H1 (cell line): ENCODE data around the gene SGMS1. TPM values are rescaled to one million over a fixed set of nuclear protein-coding genes. Genes with fewer than 3 reads are reported as not detected.

Source experiments
- CTCF ChIA-PET: fragments of 300-600 bp; sonication (Branson Sonifier 250); formaldehyde crosslinking; loops from one replicate; lab custom pipeline; 2021; ENCODE audit not compliant: partially characterized antibody; lab: Charles Lee
- POLR2A ChIA-PET: fragments of 300-600 bp; sonication (Branson Sonifier 250); formaldehyde crosslinking; loops from one replicate; lab custom pipeline; 2021; ENCODE audit warnings: inconsistent platforms; ENCODE audit not compliant: partially characterized antibody; lab: Charles Lee
- DNase-seq, 2 experiments: peaks; one replicate each; pipeline versions ENCODE4 v3.0.0 to v3.0.0-alpha.2; 2010 to 2022; ENCODE audit warnings: low spot score in 2 of 2, low read depth in 1 of 2, mixed read lengths in 1 of 2
- FAIRE-seq: peaks from 2 replicates; lab custom pipeline; 2011; peaks lifted over from hg19 to GRCh38; lab: Jason Lieb, UNC
- H2AFZ ChIP-seq: 2 replicates; pipeline ENCODE4 v1.8.1; 2012; ENCODE audit warnings: low read length, inconsistent platforms
- H2AK5ac ChIP-seq: 2 replicates; pipeline ENCODE4 v1.6.1; 2013; ENCODE audit warnings: low read depth, low read length
- H2BK120ac ChIP-seq: replicated peaks from 2 replicates; pipeline ENCODE3; 2013; ENCODE audit warnings: low read depth, low read length, inconsistent platforms
- H2BK12ac ChIP-seq: 2 replicates; pipeline ENCODE4 v1.6.1; 2013; ENCODE audit warnings: low read depth, low read length
- H2BK15ac ChIP-seq: 2 replicates; pipeline ENCODE4 v1.6.1; 2013; ENCODE audit warnings: low read length
- H2BK20ac ChIP-seq: 2 replicates; pipeline ENCODE4 v1.6.1; 2013; ENCODE audit warnings: low read length
- H2BK5ac ChIP-seq: 2 replicates; pipeline ENCODE4 v1.6.1; 2013; ENCODE audit warnings: low read depth, low read length
- H3K14ac ChIP-seq: 2 replicates; pipeline ENCODE4 v1.6.1; 2013; ENCODE audit warnings: inconsistent platforms; ENCODE audit not compliant: insufficient read length
- H3K18ac ChIP-seq: 2 replicates; pipeline ENCODE4 v1.6.1; 2013; ENCODE audit warnings: low read length; ENCODE audit errors: extremely low read depth
- H3K23ac ChIP-seq: 2 replicates; pipeline ENCODE4 v1.6.1; 2013; ENCODE audit warnings: inconsistent platforms; ENCODE audit not compliant: insufficient read length
- H3K23me2 ChIP-seq: 2 replicates; pipeline ENCODE4 v1.6.1; 2013; ENCODE audit warnings: low read depth, low read length
- H3K27ac ChIP-seq: 2 replicates; pipeline ENCODE4 v1.6.1; 2011; ENCODE audit warnings: low read depth, low read length, inconsistent platforms
- H3K27me3 ChIP-seq, 4 experiments: replicated peaks in 1 of 4; 1 replicate in 1 of 4; 2 replicates in 3 of 4; pipeline versions ENCODE4 v1.6.1 to v1.8.1; 2011 to 2013; ENCODE audit warnings: low read length in 3 of 4, mild to moderate bottlenecking in 3 of 4, inconsistent platforms in 2 of 4, mixed read lengths in 2 of 4, moderate library complexity in 1 of 4; ENCODE audit not compliant: control insufficient read depth in 3 of 4, insufficient read depth in 3 of 4; ENCODE audit errors: extremely low read depth in 1 of 4
- H3K36me3 ChIP-seq, 4 experiments: 2 replicates each; pipeline versions ENCODE4 v1.6.1 to v1.8.1; 2011 to 2013; ENCODE audit warnings: mild to moderate bottlenecking in 4 of 4, low read length in 3 of 4, moderate library complexity in 2 of 4, control low read depth in 1 of 4, inconsistent platforms in 1 of 4; ENCODE audit not compliant: insufficient read depth in 4 of 4, control insufficient read depth in 2 of 4
- H3K4ac ChIP-seq: replicated peaks from 2 replicates; pipeline ENCODE3; 2013; ENCODE audit warnings: low read length, low read depth, mixed read lengths, inconsistent platforms; ENCODE audit not compliant: insufficient read length
- H3K4me1 ChIP-seq, 4 experiments: replicated peaks in 1 of 4; 1 replicate in 1 of 4; 2 replicates in 3 of 4; pipeline versions ENCODE4 v1.6.1 to v1.8.1; 2011 to 2013; ENCODE audit warnings: low read length in 3 of 4, inconsistent platforms in 2 of 4, mixed read lengths in 1 of 4; ENCODE audit not compliant: insufficient read depth in 4 of 4, control insufficient read depth in 3 of 4
- H3K4me2 ChIP-seq, 2 experiments: 2 replicates each; pipeline versions ENCODE4 v1.6.1 to v1.8.1; 2011 to 2013; ENCODE audit warnings: low read depth in 2 of 2, low read length in 2 of 2, control low read depth in 1 of 2, inconsistent platforms in 1 of 2, mild to moderate bottlenecking in 1 of 2; ENCODE audit not compliant: insufficient read depth in 1 of 2
- H3K4me3 ChIP-seq, 4 experiments: fragments of 200-600, 300-600 bp in 1 of 4; sonication (generic), shearing (Covaris generic), sonication (Bioruptor Twin) in 1 of 4; 2 replicates each; pipeline versions ENCODE4 v1.5.1 to v1.8.1; 2011 to 2016; ENCODE audit warnings: low read length in 4 of 4, low read depth in 3 of 4, control low read depth in 2 of 4, inconsistent platforms in 2 of 4, mild to moderate bottlenecking in 2 of 4, mixed read lengths in 1 of 4, moderate library complexity in 1 of 4; ENCODE audit not compliant: insufficient read depth in 2 of 4; ENCODE audit errors: extremely low read depth in 1 of 4
- H3K56ac ChIP-seq: replicated peaks from 2 replicates; pipeline ENCODE3; 2013; ENCODE audit warnings: low read depth, mild to moderate bottlenecking, mixed read lengths, low read length, inconsistent platforms; ENCODE audit not compliant: insufficient read length
- H3K79me1 ChIP-seq: 2 replicates; pipeline ENCODE4 v1.6.1; 2013; ENCODE audit warnings: low read depth, low read length, control low read depth
- H3K79me2 ChIP-seq, 2 experiments: 2 replicates each; pipeline versions ENCODE4 v1.6.1 to v1.8.1; 2012 to 2013; ENCODE audit warnings: low read length in 2 of 2, mild to moderate bottlenecking in 2 of 2, inconsistent platforms in 1 of 2; ENCODE audit not compliant: insufficient read depth in 2 of 2, control insufficient read depth in 1 of 2
- H3K9ac ChIP-seq, 4 experiments: replicated peaks in 1 of 4; 1 replicate in 1 of 4; 2 replicates in 3 of 4; pipeline versions ENCODE4 v1.6.1 to v1.8.1; 2011 to 2013; ENCODE audit warnings: low read depth in 3 of 4, low read length in 3 of 4, control low read depth in 2 of 4, mild to moderate bottlenecking in 2 of 4, moderate library complexity in 2 of 4, inconsistent platforms in 1 of 4; ENCODE audit errors: extremely low read depth in 1 of 4
- H3K9me3 ChIP-seq, 2 experiments: 2 replicates each; pipeline versions ENCODE4 v1.6.1 to v1.8.1; 2012 to 2013; ENCODE audit warnings: mild to moderate bottlenecking in 2 of 2, moderate library complexity in 2 of 2, control low read depth in 1 of 2, inconsistent platforms in 1 of 2, low read depth in 1 of 2, low read length in 1 of 2, mixed read lengths in 1 of 2; ENCODE audit not compliant: insufficient read depth in 2 of 2
- H4K20me1 ChIP-seq, 2 experiments: replicated peaks in 1 of 2; 2 replicates each; pipeline versions ENCODE3 to v1.8.1; 2011 to 2013; ENCODE audit warnings: inconsistent platforms in 2 of 2, low read length in 2 of 2, mild to moderate bottlenecking in 1 of 2; ENCODE audit not compliant: insufficient read depth in 2 of 2, control insufficient read depth in 1 of 2
- H4K5ac ChIP-seq: 2 replicates; pipeline ENCODE4 v1.6.1; 2013; ENCODE audit warnings: low read length, low read depth, mixed read lengths, inconsistent platforms; ENCODE audit not compliant: insufficient read length
- H4K8ac ChIP-seq: 2 replicates; pipeline ENCODE4 v1.8.0; 2013; ENCODE audit warnings: mild to moderate bottlenecking, moderate library complexity, low read length, inconsistent platforms; ENCODE audit not compliant: insufficient read depth; ENCODE audit errors: extremely low read depth
- H4K91ac ChIP-seq: replicated peaks from 2 replicates; pipeline ENCODE3; 2013; ENCODE audit warnings: low read length, mixed read lengths, inconsistent platforms; ENCODE audit not compliant: insufficient read length
- BRCA1 ChIP-seq: IDR thresholded peaks from 2 replicates; pipeline ENCODE4 v1.6.1; 2012; ENCODE audit warnings: low read depth, low read length, improper control_type of control experiment
- JUN ChIP-seq: IDR thresholded peaks from 2 replicates; pipeline ENCODE4 v1.6.1; 2011; ENCODE audit warnings: low read depth, mild to moderate bottlenecking, improper control_type of control experiment, low read length
- MAX ChIP-seq: IDR thresholded peaks from 2 replicates; pipeline ENCODE4 v1.6.1; 2012; ENCODE audit warnings: inconsistent platforms
- NANOG ChIP-seq: IDR thresholded peaks from 2 replicates; pipeline ENCODE4 v1.6.1; 2011; ENCODE audit warnings: low read length, low read depth, mild to moderate bottlenecking, inconsistent platforms; ENCODE audit not compliant: insufficient read depth, poor library complexity, severe bottlenecking
- NRF1 ChIP-seq: IDR thresholded peaks from 2 replicates; pipeline ENCODE4 v1.6.1; 2011; ENCODE audit warnings: mild to moderate bottlenecking, low read depth, low read length, improper control_type of control experiment
- PHF8 ChIP-seq: fragments of 200-600 bp; sonication (generic); conservative IDR thresholded peaks from 2 replicates; pipeline ENCODE4 v1.7.1; 2012; ENCODE audit warnings: low read depth, mild to moderate bottlenecking, inconsistent platforms, low read length, moderate library complexity
- RXRA ChIP-seq: IDR thresholded peaks from 2 replicates; pipeline ENCODE4 v1.6.1; 2011; ENCODE audit warnings: low read depth, mild to moderate bottlenecking, low read length, moderate library complexity; ENCODE audit not compliant: insufficient read depth
- TCF12 ChIP-seq: IDR thresholded peaks from 2 replicates; pipeline ENCODE4 v1.6.1; 2011; ENCODE audit warnings: low read depth, mild to moderate bottlenecking, low read length
- TEAD4 ChIP-seq: IDR thresholded peaks from 2 replicates; pipeline ENCODE4 v1.6.1; 2012; ENCODE audit warnings: low read depth, low read length, inconsistent platforms, mixed read lengths
- WGBS, 2 experiments: shearing (Covaris generic) in 1 of 2; methylation state at CpG; one replicate each; pipeline versions ENCODE4 v1.1.6 to v1.1.7; 2013 to 2015; ENCODE audit warnings: low lambda C conversion rate in 2 of 2, mixed read lengths in 2 of 2, inconsistent platforms in 1 of 2, low coverage in 1 of 2, missing lambda C conversion rate in 1 of 2; ENCODE audit not compliant: insufficient replicate concordance in 2 of 2, insufficient coverage in 1 of 2, insufficient read length in 1 of 2; ENCODE audit errors: extremely low coverage in 1 of 2, missing lambda C conversion rate in 1 of 2; 5-methylcytosine and 5-hydroxymethylcytosine counted together
- polyA plus RNA-seq, 7 experiments: library from polyadenylated mRNA; depleted of rRNA in 3 of 7; stranded (reverse) in 5 of 7; unstranded in 2 of 7; fragments of >200 nt in 5 of 7; fragments of 200-250 nt in 2 of 7; gene quantifications; 1 replicate in 5 of 7; 2 replicates in 1 of 7; 4 replicates in 1 of 7; pipeline versions ENCODE4 v1.2.1 to v1.2.3, GENCODE V29; 2011 to 2013; ENCODE audit warnings: missing spikeins in 2 of 7, mixed read lengths in 2 of 7
- total RNA-seq: library from RNA; stranded (reverse); fragmentation: NEBNext Ultra II Directional; extraction: Animal tissue kit (Norgen Biotek cat#: 25700); gene quantifications from 2 replicates; pipeline ENCODE4 v1.2.1, GENCODE V29; 2021

Gene SGMS1
- total and polyA plus RNA-seq, 2 of the 8 experiments (the other 6 are each of a cell fraction or from before 2014, with no cell fraction given): 6.0 to 15.6 TPM

- H3K4me2 ChIP-seq: no peak overlapping the region
- H3K18ac ChIP-seq: no peak overlapping the region
- H3K27me3 ChIP-seq: no peaks in the 10 kb centered on the region
- no peak overlapping the region for H2BK120ac ChIP-seq
- H3K23ac ChIP-seq: no peak overlapping the region
- no peak overlapping the region for H4K5ac ChIP-seq
- H3K9ac ChIP-seq: no peak overlapping the region
- CTCF ChIA-PET: no interaction called here
- DNase-seq (no peak), FAIRE-seq (no peak)
- H3K4me3 ChIP-seq: no peak overlapping the region
- no peak overlapping the region for H3K14ac ChIP-seq
- H3K36me3 ChIP-seq: no peaks in the 10 kb centered on the region; a peak in 1 of 8 replicates
- H3K56ac ChIP-seq: no peak overlapping the region
- no peak overlapping the region for H2AFZ ChIP-seq
- H3K9me3 ChIP-seq: no peaks in the 10 kb centered on the region
- peaks cover 7 to 94% of the 10 kb centered on the region in 2 experiments for H3K79me2 ChIP-seq
- H4K20me1 ChIP-seq: peaks cover 2 to 11% of the 10 kb centered on the region in 2 experiments
- no peak overlapping the region for H2BK5ac ChIP-seq
- no peak overlapping the region for H2BK12ac ChIP-seq
- no peak overlapping the region for H4K8ac ChIP-seq
- no peaks in the 10 kb centered on the region; the same call in 1 of the 2 replicates for H3K23me2 ChIP-seq
- H3K79me1 ChIP-seq: peaks cover 16% of the 10 kb centered on the region
- no peak overlapping the region for H2BK20ac ChIP-seq
- TF ChIP-seq TCF12 (no peak), PHF8 (no peak), NANOG (no peak), BRCA1 (no peak), RXRA (no peak), JUN (no peak), TEAD4 (no peak), MAX (no peak), NRF1 (no peak)
- POLR2A ChIA-PET: no interaction called here
- no peak overlapping the region for H3K27ac ChIP-seq
- H3K4ac ChIP-seq: no peak overlapping the region
- 87% methylated on average over 4 of the region's 4 CpGs; no CpG with 5 or more reads in 1 of the 2 experiments for WGBS, 2 experiments
- no peak overlapping the region for H2BK15ac ChIP-seq
- no peak overlapping the region for H2AK5ac ChIP-seq
- peaks cover 4 to 17% (median 12%) of the 10 kb centered on the region in 4 experiments; a peak in 5 of 7 replicates for H3K4me1 ChIP-seq
- no peak overlapping the region for H4K91ac ChIP-seq
These were observed 13.4 kb downstream of the SGMS1 start for GRCh38 chr10:50610368-50610767.
